ENCODE data around the gene GPR162.
A peak's percentile ranks its signal among the peaks of the same experiment; 100 is the strongest.

GPR162 gene

GRCh38 chr12:6821591-6822425 is at the start of gene GPR162:
TSS of gene GPR162 (plus strand) at chr12:6821821. CDS start at chr12:6823899, 2,078 bp downstream.
- no peak for DNase-seq (ENCODE audit: low read depth)

GRCh38 chr12:6772331-6772695 is 49.3 kb upstream of the GPR162 start, which contains the start of gene LAG3:
TSS of gene LAG3 (plus strand) at chr12:6772520. CDS start at chr12:6772853, 333 bp downstream.
- DNase-seq (ENCODE audit: low read depth) = no peak

- no peak for DNase-seq (ENCODE audit: low read depth)
Measured at GRCh38 chr12:6772726-6773589, 48.7 kb upstream of the GPR162 start.

GRCh38 chr12:6773590-6774351 is 47.9 kb upstream of the GPR162 start:
- DNase-seq (ENCODE audit: low read depth) = no peak

GRCh38 chr12:6774499-6775062 is 47.0 kb upstream of the GPR162 start:
- DNase-seq (ENCODE audit: low read depth) = no peak

- DNase-seq (ENCODE audit: low read depth) = no peak
Measured at GRCh38 chr12:6775185-6776174, 46.1 kb upstream of the GPR162 start.

- DNase-seq (ENCODE audit: low read depth) = no peak
Measured at GRCh38 chr12:6777386-6777785, 44.2 kb upstream of the GPR162 start.

- DNase-seq (ENCODE audit: low read depth) = no peak
Measured at GRCh38 chr12:6778217-6778573, 43.4 kb upstream of the GPR162 start.

- DNase-seq (ENCODE audit: low read depth) = peak; percentile 87
Measured at GRCh38 chr12:6778574-6779550, 42.8 kb upstream of the GPR162 start.

GRCh38 chr12:6779708-6780432 is 41.8 kb upstream of the GPR162 start:
- no peak for DNase-seq (ENCODE audit: low read depth)

GRCh38 chr12:6780573-6780972 is 41.0 kb upstream of the GPR162 start:
- DNase-seq (ENCODE audit: low read depth) = no peak

GRCh38 chr12:6782119-6782518 is 39.5 kb upstream of the GPR162 start:
- DNase-seq (ENCODE audit: low read depth) = no peak

- DNase-seq (ENCODE audit: low read depth) = no peak
Measured at GRCh38 chr12:6782850-6783566, 38.6 kb upstream of the GPR162 start.

GRCh38 chr12:6783828-6784227 is 37.8 kb upstream of the GPR162 start:
- DNase-seq (ENCODE audit: low read depth) = no peak

- DNase-seq (ENCODE audit: low read depth) = no peak
Measured at GRCh38 chr12:6784296-6784695, 37.3 kb upstream of the GPR162 start.

- DNase-seq (ENCODE audit: low read depth) = no peak
Measured at GRCh38 chr12:6784761-6785160, 36.9 kb upstream of the GPR162 start.

- DNase-seq (ENCODE audit: low read depth) = no peak
Measured at GRCh38 chr12:6786416-6787094, 35.1 kb upstream of the GPR162 start.

- DNase-seq (ENCODE audit: low read depth) = no peak
Measured at GRCh38 chr12:6787309-6787708, 34.3 kb upstream of the GPR162 start.

Measured in GM04504 (cell line).